Liver (tissue), 9 donors: ENCODE measurements around the gene BANP. TPM values are rescaled to one million over a fixed set of nuclear protein-coding genes. Genes with fewer than 3 reads are reported as not detected.

Experiments used
- DNase-seq: peaks from one replicate; pipeline ENCODE4 v3.0.0-alpha.2; 2017; ENCODE audit warnings: low spot score
- H3K27ac ChIP-seq, 2 donors: one replicate each; pipeline ENCODE4 v1.7.0; 2013; ENCODE audit warnings: inconsistent platforms in 2 of 2, low read length in 2 of 2, control low read depth in 1 of 2, low read depth in 1 of 2, mild to moderate bottlenecking in 1 of 2
- H3K27me3 ChIP-seq, 4 donors: one replicate each; pipeline versions ENCODE4 v1.6.1 to v1.7.0; 2013; ENCODE audit warnings: low read length in 3 of 4, inconsistent platforms in 1 of 4, mild to moderate bottlenecking in 1 of 4, moderate library complexity in 1 of 4; ENCODE audit not compliant: control insufficient read depth in 4 of 4, insufficient read depth in 4 of 4
- H3K36me3 ChIP-seq, 4 donors: one replicate each; pipeline versions ENCODE4 v1.6.1 to v1.7.0; 2013; ENCODE audit warnings: low read length in 3 of 4, mild to moderate bottlenecking in 3 of 4, low read depth in 1 of 4, moderate library complexity in 1 of 4; ENCODE audit not compliant: control insufficient read depth in 4 of 4, insufficient read depth in 3 of 4
- H3K4me1 ChIP-seq, 4 donors: one replicate each; pipeline versions ENCODE4 v1.6.1 to v1.7.0; 2013; ENCODE audit warnings: low read length in 3 of 4, mild to moderate bottlenecking in 3 of 4, moderate library complexity in 1 of 4; ENCODE audit not compliant: control insufficient read depth in 4 of 4, insufficient read depth in 4 of 4
- H3K4me3 ChIP-seq, 3 donors: one replicate each; pipeline versions ENCODE4 v1.6.1 to v1.7.0; 2013; ENCODE audit warnings: low read length in 3 of 3, control low read depth in 1 of 3, low read depth in 1 of 3, mild to moderate bottlenecking in 1 of 3
- H3K9ac ChIP-seq, 2 donors: one replicate each; pipeline ENCODE4 v1.7.0; 2013; ENCODE audit warnings: low read length in 2 of 2, mild to moderate bottlenecking in 2 of 2, moderate library complexity in 2 of 2, control low read depth in 1 of 2, low read depth in 1 of 2
- H3K9me3 ChIP-seq, 4 donors: one replicate each; pipeline versions ENCODE4 v1.6.1 to v1.7.0; 2013; ENCODE audit warnings: low read length in 3 of 4; ENCODE audit not compliant: control insufficient read depth in 4 of 4
- CTCF ChIP-seq: fragments of 150-350 bp; IDR thresholded peaks from 2 replicates; pipeline ENCODE4 v1.5.1; 2017; ENCODE audit warnings: improper control_type of control experiment, low read depth, low read length; ENCODE audit not compliant: missing input control
- EGR1 ChIP-seq, 2 donors: IDR thresholded peaks; 2 replicates each; pipeline ENCODE4 v1.6.1; 2016 to 2018; ENCODE audit warnings: antibody characterized with exemption in 2 of 2, low read depth in 2 of 2
- FOXA2 ChIP-seq: IDR thresholded peaks from 2 replicates; pipeline ENCODE4 v1.6.1; 2016; ENCODE audit warnings: antibody characterized with exemption
- GABPA ChIP-seq, 2 donors: IDR thresholded peaks in 1 of 2; conservative IDR thresholded peaks in 1 of 2; 2 replicates each; pipeline ENCODE4 v1.6.1; 2016; ENCODE audit warnings: antibody characterized with exemption in 2 of 2, mild to moderate bottlenecking in 1 of 2, moderate library complexity in 1 of 2
- HNF4A ChIP-seq, 2 donors: conservative IDR thresholded peaks; 2 replicates each; pipeline ENCODE4 v1.6.1; 2016; ENCODE audit warnings: antibody characterized with exemption in 2 of 2, mild to moderate bottlenecking in 2 of 2
- HNF4G ChIP-seq: IDR thresholded peaks from 2 replicates; pipeline ENCODE4 v1.6.1; 2016; ENCODE audit warnings: antibody characterized with exemption
- JUND ChIP-seq, 2 donors: IDR thresholded peaks; 2 replicates each; pipeline ENCODE4 v1.6.1; 2016; ENCODE audit warnings: antibody characterized with exemption in 2 of 2
- NR2F2 ChIP-seq: IDR thresholded peaks from 2 replicates; pipeline ENCODE4 v1.6.1; 2016; ENCODE audit warnings: antibody characterized with exemption
- RAD21 ChIP-seq, 2 donors: IDR thresholded peaks; 2 replicates each; pipeline ENCODE4 v1.6.1; 2016; ENCODE audit warnings: antibody characterized with exemption in 2 of 2, mild to moderate bottlenecking in 2 of 2
- SP1 ChIP-seq: IDR thresholded peaks from 2 replicates; pipeline ENCODE4 v1.6.1; 2018; ENCODE audit warnings: antibody characterized with exemption, mild to moderate bottlenecking
- YY1 ChIP-seq: IDR thresholded peaks from 2 replicates; pipeline ENCODE4 v1.6.1; 2016; ENCODE audit warnings: antibody characterized with exemption, mild to moderate bottlenecking
- WGBS: extraction: QIAGEN DNeasy Blood & Tissue Kit; methylation state at CpG from one replicate; pipeline ENCODE4 v1.1.7; 2013; 5-methylcytosine and 5-hydroxymethylcytosine counted together
- polyA plus RNA-seq, 2 donors: library from polyadenylated mRNA; stranded (reverse) in 1 of 2; unstranded in 1 of 2; fragments of 200-250 nt in 1 of 2; fragments of >200 nt in 1 of 2; fragmentation: Nextera tagmentation in 1 of 2; extraction: Ambion mirVana in 1 of 2; gene quantifications; one replicate each; pipeline versions ENCODE4 v1.2.1 to v1.2.3, GENCODE V29; 2013 to 2015
- total RNA-seq, 2 donors: library from RNA; depleted of rRNA; stranded (reverse); fragments of >200 nt; gene quantifications; one replicate each; pipeline ENCODE4 v1.2.3, GENCODE V29; 2014
- TF ChIP-seq, protein P1 (sequence below): IDR thresholded peaks from 2 replicates; pipeline ENCODE4 v1.6.1; 2016; ENCODE audit warnings: antibody characterized with exemption
- TF ChIP-seq, protein P2 (sequence below): IDR thresholded peaks from 2 replicates; pipeline ENCODE4 v1.6.1; 2016; ENCODE audit warnings: antibody characterized with exemption
- donor health status: healthy.
- donor health status: healthy.
- donor health status: healthy.
- donor health status: healthy.
- donor health status: healthy.

The BANP gene
- total and polyA plus RNA-seq, 4 donors = 4.9 to 20.7 (median 13.7) TPM

DNA sequence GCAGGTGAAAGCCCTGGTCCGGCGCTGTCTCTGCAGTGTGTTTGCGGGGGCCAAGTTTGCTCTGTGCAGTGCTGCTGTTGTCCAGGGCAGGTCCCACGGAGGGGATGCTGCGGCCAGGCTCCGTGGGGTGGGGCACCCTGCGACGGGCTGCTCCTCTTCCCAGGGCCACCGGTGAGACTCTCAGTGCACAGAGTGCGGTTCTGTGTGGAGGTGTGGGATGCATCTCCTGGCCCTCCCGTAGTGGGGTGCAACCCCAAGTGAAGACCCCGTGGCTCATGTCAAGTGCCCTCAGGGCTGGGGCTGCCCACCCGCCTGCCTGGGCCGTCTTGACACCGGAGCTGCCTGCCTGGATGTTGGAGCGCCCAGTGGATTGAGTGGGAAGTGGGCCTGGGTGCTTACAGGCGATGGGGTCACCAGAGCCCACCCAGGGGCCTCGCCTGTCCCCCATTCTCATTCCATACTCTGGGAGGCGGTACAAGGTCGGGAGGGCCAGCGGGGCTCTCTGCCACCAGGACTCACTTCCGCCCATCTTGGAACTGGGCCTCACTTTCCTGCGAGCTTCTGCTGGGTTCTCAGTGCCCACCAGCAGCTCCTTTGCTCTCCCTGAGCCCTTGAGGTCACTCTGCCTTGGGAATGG lies 119.9 kb downstream of the BANP start:
- H3K9me3 ChIP-seq = no peaks in the 10 kb centered on the region
- H3K9ac ChIP-seq = no peak overlapping the region
- H3K27me3 ChIP-seq = no peaks in the 10 kb centered on the region
- 97% methylated on average over 23 of the region's 23 CpGs for WGBS
- peaks cover 0 to 40% (median 12%) of the 10 kb centered on the region in 4 donors for H3K36me3 ChIP-seq
- TF ChIP-seq FOXA2 (no peak), CTCF (no peak), HNF4A (conservative IDR thresholded peaks at IDR 0.05) (no peak), SP1 (no peak), HNF4G (no peak), JUND (IDR thresholded peaks at IDR 0.05) (no peak)
- TF ChIP-seq, protein P1, sequence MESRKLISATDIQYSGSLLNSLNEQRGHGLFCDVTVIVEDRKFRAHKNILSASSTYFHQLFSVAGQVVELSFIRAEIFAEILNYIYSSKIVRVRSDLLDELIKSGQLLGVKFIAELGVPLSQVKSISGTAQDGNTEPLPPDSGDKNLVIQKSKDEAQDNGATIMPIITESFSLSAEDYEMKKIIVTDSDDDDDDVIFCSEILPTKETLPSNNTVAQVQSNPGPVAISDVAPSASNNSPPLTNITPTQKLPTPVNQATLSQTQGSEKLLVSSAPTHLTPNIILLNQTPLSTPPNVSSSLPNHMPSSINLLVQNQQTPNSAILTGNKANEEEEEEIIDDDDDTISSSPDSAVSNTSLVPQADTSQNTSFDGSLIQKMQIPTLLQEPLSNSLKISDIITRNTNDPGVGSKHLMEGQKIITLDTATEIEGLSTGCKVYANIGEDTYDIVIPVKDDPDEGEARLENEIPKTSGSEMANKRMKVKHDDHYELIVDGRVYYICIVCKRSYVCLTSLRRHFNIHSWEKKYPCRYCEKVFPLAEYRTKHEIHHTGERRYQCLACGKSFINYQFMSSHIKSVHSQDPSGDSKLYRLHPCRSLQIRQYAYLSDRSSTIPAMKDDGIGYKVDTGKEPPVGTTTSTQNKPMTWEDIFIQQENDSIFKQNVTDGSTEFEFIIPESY = no peak
- TF ChIP-seq, protein P2, sequence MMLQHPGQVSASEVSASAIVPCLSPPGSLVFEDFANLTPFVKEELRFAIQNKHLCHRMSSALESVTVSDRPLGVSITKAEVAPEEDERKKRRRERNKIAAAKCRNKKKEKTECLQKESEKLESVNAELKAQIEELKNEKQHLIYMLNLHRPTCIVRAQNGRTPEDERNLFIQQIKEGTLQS = no peak
- no peaks in the 10 kb centered on the region for H3K4me1 ChIP-seq
- DNase-seq = no peak
- no peak overlapping the region for H3K27ac ChIP-seq
- H3K4me3 ChIP-seq = no peak overlapping the region

- DNase-seq = no peak
- WGBS = 94% methylated on average over 33 of the region's 33 CpGs
- TF ChIP-seq GABPA (IDR thresholded peaks at IDR 0.05 in 1 of 2, conservative IDR thresholded peaks at IDR 0.05 in 1 of 2) (no peak), RAD21 (IDR thresholded peaks at IDR 0.05) (no peak), YY1 (no peak)
- TF ChIP-seq, protein P1 = no peak
- no peak overlapping the region for H3K4me3 ChIP-seq
- no peaks in the 10 kb centered on the region for H3K9me3 ChIP-seq
- no peak overlapping the region for H3K9ac ChIP-seq
- H3K36me3 ChIP-seq = peaks cover 0 to 43% (median 13%) of the 10 kb centered on the region in 4 donors
- H3K27ac ChIP-seq = no peak overlapping the region
- no peaks in the 10 kb centered on the region for H3K27me3 ChIP-seq
- no peaks in the 10 kb centered on the region for H3K4me1 ChIP-seq
Observed at GRCh38 chr16:88071908-88072307, 120.7 kb downstream of the BANP start.

DNA sequence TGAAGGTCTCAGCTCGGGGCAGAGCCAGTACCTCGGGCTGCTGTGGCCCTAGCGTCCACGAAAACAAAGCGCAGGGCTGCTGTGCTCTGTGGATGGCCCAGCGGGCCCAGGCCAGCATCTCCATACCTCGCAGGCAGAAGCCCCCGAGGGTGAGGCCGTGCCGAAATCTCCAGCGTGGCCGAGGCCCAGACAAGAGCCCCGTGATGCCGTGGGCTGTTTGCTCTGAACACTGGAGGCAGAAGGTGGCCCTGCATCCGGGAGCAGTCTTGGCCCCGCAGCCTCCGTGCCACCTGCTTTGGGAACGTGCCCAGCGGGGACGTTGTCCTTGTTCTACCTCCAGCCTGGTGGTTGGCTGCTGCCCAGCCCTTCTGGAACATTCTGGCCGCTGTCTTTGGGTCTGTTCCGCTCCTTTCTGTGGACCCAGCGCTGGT lies 121.4 kb downstream of the BANP start:
- Histone ChIP-seq H3K36me3 (peaks cover 0 to 49% (median 13%) of the 10 kb centered on the region in 4 donors), H3K27me3 (no peaks in the 10 kb centered on the region), H3K9me3 (no peaks in the 10 kb centered on the region), H3K4me3 (no peak overlapping the region), H3K27ac (no peak overlapping the region), H3K4me1 (no peaks in the 10 kb centered on the region), H3K9ac (no peak overlapping the region)
- DNase-seq = no peak
- WGBS = 88% methylated on average over 23 of the region's 23 CpGs
- TF ChIP-seq SP1 (no peak), NR2F2 (no peak), EGR1 (IDR thresholded peaks at IDR 0.05; ENCODE audit: low read depth in 2 of 2) (no peak), HNF4G (no peak), GABPA (IDR thresholded peaks at IDR 0.05 in 1 of 2, conservative IDR thresholded peaks at IDR 0.05 in 1 of 2) (no peak), FOXA2 (no peak), YY1 (no peak)
- TF ChIP-seq, protein P2 = no peak
- TF ChIP-seq, protein P1 = no peak
